ENCODE results near the gene DTWD2. TPM values are rescaled to one million over a fixed set of nuclear protein-coding genes. Genes with fewer than 3 reads are reported as not detected.

DTWD2 gene
- total and polyA plus RNA-seq, 12 donors: 1.7 to 15.7 (median 12.8) TPM

DNA sequence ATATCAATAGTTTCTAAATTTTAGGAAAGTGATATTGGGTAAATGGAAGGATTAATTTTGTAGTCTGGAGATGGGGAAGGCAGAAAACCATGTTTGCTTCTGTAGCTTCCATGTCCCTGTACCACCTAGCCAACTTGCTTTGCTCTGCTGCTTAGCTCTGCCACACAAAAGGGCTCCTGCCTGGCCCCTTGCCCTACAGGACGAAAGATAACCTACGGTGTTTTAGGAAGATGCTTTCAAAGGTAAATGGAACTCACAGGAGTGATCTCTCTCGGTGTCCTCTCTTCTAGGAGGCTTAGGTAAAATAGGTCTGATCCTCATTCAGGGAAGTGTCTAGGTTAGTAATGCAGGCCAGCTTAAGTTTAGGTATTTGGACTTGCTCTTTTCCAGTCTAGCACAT is 44.8 kb upstream of the DTWD2 start:
- intact Hi-C loops (cut with DNase I): no loop called here
- no peaks in the 10 kb centered on the region for H3K36me3 ChIP-seq
- H3K4me1 ChIP-seq: peaks cover 0 to 14% (median 0%) of the 10 kb centered on the region in 9 donors
- H3K27ac ChIP-seq: peak overlapping the region in 1 of 10 donors; percentile 67
- H3K9me3 ChIP-seq: no peaks in the 10 kb centered on the region
- 75 to 85% methylated on average over 3 of the region's 3 CpGs for WGBS, 2 donors
- TF ChIP-seq, protein P1, sequence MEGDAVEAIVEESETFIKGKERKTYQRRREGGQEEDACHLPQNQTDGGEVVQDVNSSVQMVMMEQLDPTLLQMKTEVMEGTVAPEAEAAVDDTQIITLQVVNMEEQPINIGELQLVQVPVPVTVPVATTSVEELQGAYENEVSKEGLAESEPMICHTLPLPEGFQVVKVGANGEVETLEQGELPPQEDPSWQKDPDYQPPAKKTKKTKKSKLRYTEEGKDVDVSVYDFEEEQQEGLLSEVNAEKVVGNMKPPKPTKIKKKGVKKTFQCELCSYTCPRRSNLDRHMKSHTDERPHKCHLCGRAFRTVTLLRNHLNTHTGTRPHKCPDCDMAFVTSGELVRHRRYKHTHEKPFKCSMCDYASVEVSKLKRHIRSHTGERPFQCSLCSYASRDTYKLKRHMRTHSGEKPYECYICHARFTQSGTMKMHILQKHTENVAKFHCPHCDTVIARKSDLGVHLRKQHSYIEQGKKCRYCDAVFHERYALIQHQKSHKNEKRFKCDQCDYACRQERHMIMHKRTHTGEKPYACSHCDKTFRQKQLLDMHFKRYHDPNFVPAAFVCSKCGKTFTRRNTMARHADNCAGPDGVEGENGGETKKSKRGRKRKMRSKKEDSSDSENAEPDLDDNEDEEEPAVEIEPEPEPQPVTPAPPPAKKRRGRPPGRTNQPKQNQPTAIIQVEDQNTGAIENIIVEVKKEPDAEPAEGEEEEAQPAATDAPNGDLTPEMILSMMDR (IDR thresholded peaks at IDR 0.05): no peak
- no peaks in the 10 kb centered on the region for H3K27me3 ChIP-seq
- no peak for ATAC-seq
- no peak for DNase-seq
- H3K4me3 ChIP-seq: no peak overlapping the region

DNA sequence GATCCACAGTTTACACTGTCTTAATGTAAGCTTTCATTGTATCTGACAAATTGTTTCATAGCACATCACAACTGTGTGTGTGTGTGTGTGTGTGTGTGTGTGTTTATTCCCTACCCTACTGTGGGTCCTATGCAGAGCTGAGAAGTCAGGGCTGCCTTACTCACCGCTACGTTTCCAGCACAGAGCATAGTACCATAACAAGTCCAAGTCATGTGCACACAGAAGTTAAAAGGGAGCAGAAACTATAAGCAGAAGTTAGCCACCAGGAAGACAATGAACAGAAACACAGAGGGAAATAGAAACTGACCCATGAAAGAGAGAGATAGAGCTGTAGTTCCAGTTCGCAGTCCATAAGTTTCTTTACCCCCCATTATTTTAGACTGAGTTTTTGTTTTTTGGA is 44.3 kb upstream of the DTWD2 start:
- ATAC-seq: peak in 3 of 8 donors; percentile 29 to 67 (median 53)
- no peak for DNase-seq
- Histone ChIP-seq H3K4me1 (peaks cover 0 to 14% (median 0%) of the 10 kb centered on the region in 9 donors), H3K36me3 (no peaks in the 10 kb centered on the region), H3K4me3 (no peak overlapping the region), H3K27ac (peak overlapping the region in 1 of 10 donors; percentile 67), H3K9me3 (no peaks in the 10 kb centered on the region), H3K27me3 (no peaks in the 10 kb centered on the region)
- WGBS, 2 donors: 82 to 89% methylated on average over 3 of the region's 3 CpGs
- TF ChIP-seq, protein P1 (IDR thresholded peaks at IDR 0.05): no peak
- intact Hi-C loops (cut with DNase I): no loop called here

DNA sequence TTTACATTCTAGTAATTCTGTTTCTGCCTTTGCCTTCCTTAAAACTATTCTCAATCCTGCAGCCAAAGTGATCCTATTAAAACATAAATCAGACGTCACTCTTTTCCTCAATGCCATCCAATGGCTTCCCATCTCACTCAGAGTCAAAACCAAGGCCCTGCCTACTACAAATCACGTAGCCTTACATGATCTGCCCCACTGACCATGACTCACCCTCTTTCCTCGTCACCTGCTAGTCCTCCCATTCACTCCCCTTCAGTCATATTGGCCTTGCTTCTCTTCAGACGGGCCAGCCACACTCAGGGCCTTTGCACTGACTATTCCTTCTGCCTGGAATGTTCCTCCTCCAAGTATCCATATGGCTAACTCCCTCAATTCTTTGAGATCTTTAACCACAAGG is 43.6 kb upstream of the DTWD2 start:
- ATAC-seq (no peak), DNase-seq (no peak)
- TF ChIP-seq, protein P1 (IDR thresholded peaks at IDR 0.05): no peak
- no peaks in the 10 kb centered on the region for H3K9me3 ChIP-seq
- intact Hi-C loops (cut with DNase I): no loop called here
- no peaks in the 10 kb centered on the region for H3K27me3 ChIP-seq
- 79 to 82% methylated on average over 4 of the region's 4 CpGs for WGBS, 2 donors
- peak overlapping the region in 1 of 10 donors; percentile 67 for H3K27ac ChIP-seq
- H3K4me3 ChIP-seq: no peak overlapping the region
- H3K36me3 ChIP-seq: no peaks in the 10 kb centered on the region
- peaks cover 0 to 14% (median 0%) of the 10 kb centered on the region in 9 donors for H3K4me1 ChIP-seq

DNA sequence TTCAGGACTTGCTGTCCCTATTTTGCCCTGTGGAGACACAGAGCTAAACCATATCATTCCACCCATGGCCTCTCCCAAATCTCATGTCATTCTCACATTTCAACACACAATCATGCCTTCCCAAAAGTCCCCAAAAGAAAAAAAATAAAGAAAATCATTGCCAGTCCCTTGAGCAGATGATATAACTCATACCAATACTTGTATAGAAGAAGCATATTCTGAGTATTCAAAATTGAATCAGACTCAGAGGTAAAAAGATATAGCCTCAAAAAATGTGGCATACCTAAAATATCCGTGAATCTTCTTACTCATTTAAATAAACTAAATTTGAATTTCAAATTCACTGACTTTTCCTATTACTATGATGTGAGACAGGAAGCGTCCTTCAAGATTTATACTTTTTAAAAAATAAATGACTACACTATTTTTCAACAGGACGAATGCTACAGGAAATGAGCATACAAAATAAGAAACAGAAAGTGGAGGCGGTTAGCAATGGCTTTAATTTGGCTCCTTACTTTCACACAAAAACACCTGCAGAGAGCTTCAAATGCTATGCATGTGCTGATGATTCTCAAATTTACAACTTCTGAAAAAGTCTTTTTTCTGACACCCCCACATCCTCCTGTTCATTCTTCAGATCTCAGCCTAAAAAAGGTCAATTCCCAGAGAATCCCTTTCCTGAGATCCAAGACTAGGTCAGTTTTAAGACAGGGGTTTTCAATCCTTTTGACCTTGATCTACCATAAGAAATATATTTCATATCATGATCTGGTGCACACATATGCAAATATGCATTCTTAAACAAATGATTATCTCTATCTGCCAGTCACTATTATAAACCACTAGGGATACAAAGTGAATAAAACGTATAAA is 42.9 kb upstream of the DTWD2 start:
- Histone ChIP-seq H3K27me3 (no peaks in the 10 kb centered on the region), H3K36me3 (no peaks in the 10 kb centered on the region), H3K4me1 (peaks cover 0 to 14% (median 0%) of the 10 kb centered on the region in 9 donors), H3K27ac (peak overlapping the region in 1 of 10 donors; percentile 67), H3K4me3 (no peak overlapping the region), H3K9me3 (no peaks in the 10 kb centered on the region)
- DNase-seq: no peak
- intact Hi-C loops (cut with DNase I): no loop called here
- TF ChIP-seq, protein P1 (IDR thresholded peaks at IDR 0.05): no peak
- WGBS, 2 donors: 68 to 76% methylated on average over 5 of the region's 5 CpGs
- no peak for ATAC-seq
